Measurements from ENCODE around the gene TNFRSF13B.

Gene TNFRSF13B

GRCh38 chr17:16995930-16996329 lies 24.0 kb upstream of the TNFRSF13B start:
- WGBS (ENCODE audit: extremely low coverage, insufficient coverage, low lambda C conversion rate) = no CpG with 5 or more reads among the region's 7 CpGs
- Histone ChIP-seq H3K56ac (ENCODE audit: low read length) (no peak overlapping the region), H3K4me3 (ENCODE audit: low read length) (no peak overlapping the region), H3K79me1 (ENCODE audit: low read length) (no peaks in the 10 kb centered on the region), H3K27ac (ENCODE audit: low read depth, low read length) (no peak overlapping the region), H3K27me3 (ENCODE audit: insufficient read depth, low read length, poor library complexity) (no peaks in the 10 kb centered on the region), H3K4me1 (ENCODE audit: control insufficient read depth, low read depth, low read length) (no peaks in the 10 kb centered on the region), H3K18ac (ENCODE audit: low read length) (no peak overlapping the region), H3K36me3 (ENCODE audit: control insufficient read depth, insufficient read depth, low read length) (no peaks in the 10 kb centered on the region), H3K9ac (ENCODE audit: low read length) (no peak overlapping the region), H4K5ac (ENCODE audit: low read length) (no peak overlapping the region), H3K79me2 (ENCODE audit: control insufficient read depth, insufficient read depth, low read length) (no peaks in the 10 kb centered on the region), H2BK120ac (ENCODE audit: low read depth, low read length) (no peak overlapping the region), H2BK5ac (ENCODE audit: low read length) (no peak overlapping the region), H4K8ac (ENCODE audit: low read depth, low read length) (no peak overlapping the region), H2BK15ac (replicated peaks; ENCODE audit: low read depth) (no peak overlapping the region), H3K23ac (ENCODE audit: low read length) (no peak overlapping the region), H2AK5ac (ENCODE audit: low read length) (no peak overlapping the region), H3K4me2 (ENCODE audit: low read length) (no peak overlapping the region), H3K4ac (ENCODE audit: low read depth, low read length) (no peak overlapping the region)
- no peak for DNase-seq

DNA sequence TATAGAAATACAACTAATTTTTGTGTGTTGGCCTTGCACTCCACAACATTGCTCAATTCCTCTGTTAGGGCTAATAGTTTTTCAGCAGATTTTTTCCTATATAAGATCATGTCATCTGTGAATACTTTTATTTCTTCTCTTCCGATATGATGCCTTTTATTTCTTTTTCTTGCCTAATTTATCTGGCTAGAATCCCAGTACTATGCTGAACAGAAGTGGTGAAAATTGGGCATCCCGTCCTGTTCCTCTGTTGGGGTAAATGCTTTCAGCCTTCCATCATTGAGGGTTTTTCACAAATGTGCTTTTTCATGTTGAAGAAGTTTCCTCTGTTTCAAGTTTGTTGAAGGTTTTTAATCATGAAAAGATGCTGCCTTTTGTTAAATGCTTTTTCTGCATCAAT lies 22.7 kb upstream of the TNFRSF13B start:
- Histone ChIP-seq H3K27ac (ENCODE audit: low read depth, low read length) (no peak overlapping the region), H3K36me3 (ENCODE audit: control insufficient read depth, insufficient read depth, low read length) (no peaks in the 10 kb centered on the region), H3K4me3 (ENCODE audit: low read length) (no peak overlapping the region), H2AK5ac (ENCODE audit: low read length) (no peak overlapping the region), H3K18ac (ENCODE audit: low read length) (no peak overlapping the region), H3K4ac (ENCODE audit: low read depth, low read length) (no peak overlapping the region), H3K27me3 (ENCODE audit: insufficient read depth, low read length, poor library complexity) (no peaks in the 10 kb centered on the region), H3K79me1 (ENCODE audit: low read length) (no peaks in the 10 kb centered on the region), H3K4me1 (ENCODE audit: control insufficient read depth, low read depth, low read length) (no peaks in the 10 kb centered on the region), H3K9ac (ENCODE audit: low read length) (no peak overlapping the region), H2BK120ac (ENCODE audit: low read depth, low read length) (no peak overlapping the region), H3K23ac (ENCODE audit: low read length) (no peak overlapping the region), H2BK15ac (replicated peaks; ENCODE audit: low read depth) (no peak overlapping the region), H3K56ac (ENCODE audit: low read length) (no peak overlapping the region), H2BK5ac (ENCODE audit: low read length) (no peak overlapping the region), H3K4me2 (ENCODE audit: low read length) (no peak overlapping the region), H3K79me2 (ENCODE audit: control insufficient read depth, insufficient read depth, low read length) (no peaks in the 10 kb centered on the region), H4K5ac (ENCODE audit: low read length) (no peak overlapping the region), H4K8ac (ENCODE audit: low read depth, low read length) (no peak overlapping the region)
- DNase-seq = no peak
- no CpG with 5 or more reads among the region's 2 CpGs for WGBS (ENCODE audit: extremely low coverage, insufficient coverage, low lambda C conversion rate)

DNA sequence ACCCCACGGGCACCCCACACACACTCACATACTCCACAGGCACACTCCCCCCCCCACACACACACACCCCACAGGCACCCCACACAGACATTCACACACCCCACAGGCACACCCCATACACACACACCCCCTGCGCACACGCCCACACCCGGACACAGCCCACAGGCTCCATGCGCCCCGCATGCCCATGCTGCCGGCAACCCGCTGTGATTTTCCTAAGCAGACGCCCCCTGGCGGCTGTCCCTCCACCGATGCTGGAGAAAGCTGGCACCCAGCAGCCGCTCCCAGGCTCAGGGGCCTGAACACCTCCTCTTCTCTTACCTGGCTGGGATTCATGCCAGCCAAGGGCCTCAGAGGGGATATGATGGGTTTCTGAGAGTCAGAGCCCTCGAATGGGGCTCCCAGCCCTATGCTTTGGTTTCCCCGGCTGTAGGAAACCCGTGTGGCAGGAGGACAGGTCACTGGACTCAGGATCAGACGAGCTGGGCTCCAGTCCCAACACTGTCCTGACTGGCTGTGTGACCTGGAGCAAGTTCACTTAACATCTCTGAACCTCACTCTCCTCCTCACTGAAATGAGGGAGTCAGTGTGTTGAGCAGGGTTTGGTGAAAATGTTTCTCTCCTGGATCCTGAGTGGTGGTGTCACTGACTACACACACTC lies 19.6 kb upstream of the TNFRSF13B start:
- H3K4ac ChIP-seq (ENCODE audit: low read depth, low read length) = no peak overlapping the region
- peak; percentile 82 for DNase-seq
- H3K56ac ChIP-seq (ENCODE audit: low read length) = peak overlapping the region; percentile 53
- no peak overlapping the region for H2AK5ac ChIP-seq (ENCODE audit: low read length)
- H2BK120ac ChIP-seq (ENCODE audit: low read depth, low read length) = no peak overlapping the region
- no peak overlapping the region for H3K27ac ChIP-seq (ENCODE audit: low read depth, low read length)
- no peaks in the 10 kb centered on the region for H3K27me3 ChIP-seq (ENCODE audit: insufficient read depth, low read length, poor library complexity)
- H3K79me1 ChIP-seq (ENCODE audit: low read length) = no peaks in the 10 kb centered on the region
- H3K23ac ChIP-seq (ENCODE audit: low read length) = no peak overlapping the region
- H3K9ac ChIP-seq (ENCODE audit: low read length) = no peak overlapping the region
- H3K4me1 ChIP-seq (ENCODE audit: control insufficient read depth, low read depth, low read length) = peaks cover 2% of the 10 kb centered on the region
- no peak overlapping the region for H2BK15ac ChIP-seq (replicated peaks; ENCODE audit: low read depth)
- no CpG with 5 or more reads among the region's 16 CpGs for WGBS (ENCODE audit: extremely low coverage, insufficient coverage, low lambda C conversion rate)
- no peak overlapping the region for H4K8ac ChIP-seq (ENCODE audit: low read depth, low read length)
- H3K4me2 ChIP-seq (ENCODE audit: low read length) = no peak overlapping the region
- H4K5ac ChIP-seq (ENCODE audit: low read length) = no peak overlapping the region
- H3K18ac ChIP-seq (ENCODE audit: low read length) = no peak overlapping the region
- peak overlapping the region; percentile 37 for H2BK5ac ChIP-seq (ENCODE audit: low read length)
- no peaks in the 10 kb centered on the region for H3K36me3 ChIP-seq (ENCODE audit: control insufficient read depth, insufficient read depth, low read length)
- H3K4me3 ChIP-seq (ENCODE audit: low read length) = no peak overlapping the region
- H3K79me2 ChIP-seq (ENCODE audit: control insufficient read depth, insufficient read depth, low read length) = no peaks in the 10 kb centered on the region

GRCh38 chr17:16989953-16990860 lies 18.3 kb upstream of the TNFRSF13B start:
- no peak overlapping the region for H2BK5ac ChIP-seq (ENCODE audit: low read length)
- no peaks in the 10 kb centered on the region for H3K27me3 ChIP-seq (ENCODE audit: insufficient read depth, low read length, poor library complexity)

DNA sequence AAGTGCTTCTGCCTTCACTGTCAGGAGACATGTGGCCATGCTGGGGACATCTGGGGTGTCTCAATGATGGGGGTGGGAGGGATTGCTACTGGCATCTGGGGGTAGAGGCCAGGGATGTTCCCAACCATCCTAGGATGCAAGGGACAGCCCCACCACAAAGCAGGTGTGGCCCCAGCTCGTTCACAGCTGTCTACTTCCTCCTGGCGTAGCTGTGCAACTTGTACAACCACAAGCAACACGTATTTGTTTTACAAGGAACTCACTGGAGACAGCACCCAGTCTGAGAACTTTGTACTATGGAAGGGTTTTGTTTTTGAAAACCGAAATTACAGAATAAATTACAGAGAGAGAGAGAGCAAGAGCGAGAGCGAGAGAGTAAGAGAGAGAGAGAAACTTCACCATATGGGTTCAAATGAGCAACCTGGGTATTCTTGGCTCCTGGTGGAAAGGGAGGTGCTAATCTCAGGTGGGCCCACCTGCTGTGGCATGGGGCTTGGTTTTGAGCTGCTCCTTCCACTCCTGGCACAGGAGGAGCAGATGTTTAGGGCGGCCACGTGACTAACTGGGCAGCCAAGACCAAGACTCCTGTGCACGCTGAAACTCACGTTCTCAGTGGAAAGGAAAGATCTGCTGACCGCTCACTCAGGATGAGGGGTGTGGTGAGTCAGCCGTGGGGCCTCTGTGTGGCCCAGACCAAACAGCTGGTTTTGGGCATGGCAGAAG lies 17.5 kb upstream of the TNFRSF13B start:
- Histone ChIP-seq H2BK15ac (replicated peaks; ENCODE audit: low read depth) (no peak overlapping the region), H4K5ac (ENCODE audit: low read length) (no peak overlapping the region), H3K18ac (ENCODE audit: low read length) (no peak overlapping the region), H3K79me1 (ENCODE audit: low read length) (no peaks in the 10 kb centered on the region), H3K79me2 (ENCODE audit: control insufficient read depth, insufficient read depth, low read length) (no peaks in the 10 kb centered on the region), H3K4me1 (ENCODE audit: control insufficient read depth, low read depth, low read length) (peaks cover 2% of the 10 kb centered on the region), H3K36me3 (ENCODE audit: control insufficient read depth, insufficient read depth, low read length) (no peaks in the 10 kb centered on the region), H3K27me3 (ENCODE audit: insufficient read depth, low read length, poor library complexity) (no peaks in the 10 kb centered on the region), H2BK5ac (ENCODE audit: low read length) (no peak overlapping the region), H3K23ac (ENCODE audit: low read length) (no peak overlapping the region), H3K27ac (ENCODE audit: low read depth, low read length) (no peak overlapping the region), H3K9ac (ENCODE audit: low read length) (no peak overlapping the region), H4K8ac (ENCODE audit: low read depth, low read length) (no peak overlapping the region), H3K4ac (ENCODE audit: low read depth, low read length) (no peak overlapping the region), H2BK120ac (ENCODE audit: low read depth, low read length) (no peak overlapping the region), H3K4me3 (ENCODE audit: low read length) (no peak overlapping the region), H3K56ac (ENCODE audit: low read length) (peak overlapping the region; percentile 10), H3K4me2 (ENCODE audit: low read length) (no peak overlapping the region), H2AK5ac (ENCODE audit: low read length) (no peak overlapping the region)
- no CpG with 5 or more reads among the region's 12 CpGs for WGBS (ENCODE audit: extremely low coverage, insufficient coverage, low lambda C conversion rate)
- no peak for DNase-seq

More at GRCh38 chr17:16989953-16990860, 18.3 kb upstream of the TNFRSF13B start:
- H3K4ac ChIP-seq (ENCODE audit: low read depth, low read length) = no peak overlapping the region
- H3K79me1 ChIP-seq (ENCODE audit: low read length) = no peaks in the 10 kb centered on the region
- no peak overlapping the region for H3K4me3 ChIP-seq (ENCODE audit: low read length)
- H2AK5ac ChIP-seq (ENCODE audit: low read length) = no peak overlapping the region
- no CpG with 5 or more reads among the region's 11 CpGs for WGBS (ENCODE audit: extremely low coverage, insufficient coverage, low lambda C conversion rate)
- H4K5ac ChIP-seq (ENCODE audit: low read length) = no peak overlapping the region
- no peak overlapping the region for H2BK15ac ChIP-seq (replicated peaks; ENCODE audit: low read depth)
- H3K18ac ChIP-seq (ENCODE audit: low read length) = no peak overlapping the region
- peaks cover 2% of the 10 kb centered on the region for H3K4me1 ChIP-seq (ENCODE audit: control insufficient read depth, low read depth, low read length)
- H4K8ac ChIP-seq (ENCODE audit: low read depth, low read length) = no peak overlapping the region
- no peaks in the 10 kb centered on the region for H3K36me3 ChIP-seq (ENCODE audit: control insufficient read depth, insufficient read depth, low read length)
- no peak overlapping the region for H3K4me2 ChIP-seq (ENCODE audit: low read length)
- H2BK120ac ChIP-seq (ENCODE audit: low read depth, low read length) = no peak overlapping the region
- peak; percentile 65 for DNase-seq
- no peak overlapping the region for H3K27ac ChIP-seq (ENCODE audit: low read depth, low read length)
- H3K23ac ChIP-seq (ENCODE audit: low read length) = no peak overlapping the region
- peak overlapping the region; percentile 52 for H3K56ac ChIP-seq (ENCODE audit: low read length)
- no peak overlapping the region for H3K9ac ChIP-seq (ENCODE audit: low read length)
- no peaks in the 10 kb centered on the region for H3K79me2 ChIP-seq (ENCODE audit: control insufficient read depth, insufficient read depth, low read length)
